A172 (cell line): ENCODE results near the gene INPP5A. TPM values are rescaled to one million over a fixed set of nuclear protein-coding genes. Genes with fewer than 3 reads are reported as not detected.

ENCODE experiments used
- DNase-seq: peaks from one replicate; pipeline ENCODE4 v3.0.0-alpha.2; 2015; ENCODE audit warnings: low spot score
- total RNA-seq: library from RNA; depleted of rRNA; stranded (reverse); fragments of >200 nt; shearing (Covaris generic); gene quantifications from 2 replicates; pipeline ENCODE4 v1.2.3, GENCODE V29; 2014

Gene INPP5A
- total RNA-seq, 1 experiment from 2014 or later = 13.1 TPM

DNA sequence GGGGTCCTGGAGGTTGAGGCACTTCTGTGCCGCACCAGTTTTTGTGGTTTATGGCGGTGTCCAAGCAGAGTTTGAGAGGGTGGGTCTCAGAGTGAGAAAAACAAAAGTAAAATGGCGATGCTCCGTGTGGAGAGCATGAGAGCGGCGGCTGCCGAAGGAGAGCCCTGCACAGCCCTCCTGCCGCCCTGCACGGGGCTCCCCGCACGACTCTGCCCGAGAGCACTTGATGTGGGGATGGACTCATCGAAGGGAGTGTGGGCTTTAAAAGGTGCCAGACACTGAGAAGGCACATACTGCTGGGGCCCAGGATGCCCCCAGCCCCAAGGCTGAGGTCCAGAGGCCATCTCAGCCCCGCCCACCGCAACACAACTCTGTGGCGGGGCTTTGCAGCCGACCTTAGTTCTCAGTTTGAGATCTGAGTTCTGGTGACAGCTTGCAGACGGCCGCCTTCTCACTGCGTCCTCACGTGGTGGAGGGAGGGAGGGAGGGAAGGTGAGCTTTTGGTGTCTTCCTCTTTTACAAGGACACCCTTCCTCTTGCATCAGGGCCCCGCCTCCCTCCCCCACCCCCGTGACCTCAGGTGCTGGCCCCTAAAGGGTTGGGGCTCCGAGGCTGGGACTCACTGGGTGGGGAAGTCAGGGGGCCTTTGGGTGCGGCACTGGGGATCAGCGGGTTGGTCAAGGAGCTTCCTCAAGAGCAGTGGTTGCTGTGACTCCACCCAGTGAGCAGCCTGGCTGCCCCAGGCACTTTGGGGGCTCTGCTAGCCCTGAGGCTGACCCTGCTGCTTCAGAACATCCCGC lies 179.3 kb downstream of the INPP5A start:
- DNase-seq = no peak

DNA sequence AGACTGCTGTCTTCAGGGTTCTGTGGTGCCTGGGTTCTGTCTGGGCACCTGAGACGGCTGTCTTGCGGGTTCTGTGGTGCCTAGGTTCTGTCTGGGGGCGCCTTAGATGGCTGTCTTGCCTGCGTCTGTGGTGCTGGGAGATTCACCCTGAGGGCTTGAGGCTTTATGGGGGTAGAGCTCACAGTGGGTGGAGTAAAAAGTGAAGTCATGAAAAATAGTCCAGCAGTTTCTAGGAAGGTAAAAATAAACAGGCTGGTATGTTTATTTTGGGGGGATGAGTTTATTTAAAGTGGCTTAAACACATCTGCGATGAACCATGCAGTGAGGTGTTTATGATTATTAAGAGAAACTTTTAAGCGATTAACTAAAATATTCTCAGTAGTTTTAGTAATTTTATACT lies 184.1 kb downstream of the INPP5A start:
- DNase-seq = no peak

GRCh38 chr10:132722394-132723329 lies 185.1 kb downstream of the INPP5A start:
- DNase-seq = no peak

GRCh38 chr10:132723330-132723970 lies 185.9 kb downstream of the INPP5A start:
- no peak for DNase-seq

GRCh38 chr10:132724446-132724845 lies 186.9 kb downstream of the INPP5A start:
- peak; percentile 69 for DNase-seq

GRCh38 chr10:132725202-132725601 lies 187.6 kb downstream of the INPP5A start:
- no peak for DNase-seq

DNA sequence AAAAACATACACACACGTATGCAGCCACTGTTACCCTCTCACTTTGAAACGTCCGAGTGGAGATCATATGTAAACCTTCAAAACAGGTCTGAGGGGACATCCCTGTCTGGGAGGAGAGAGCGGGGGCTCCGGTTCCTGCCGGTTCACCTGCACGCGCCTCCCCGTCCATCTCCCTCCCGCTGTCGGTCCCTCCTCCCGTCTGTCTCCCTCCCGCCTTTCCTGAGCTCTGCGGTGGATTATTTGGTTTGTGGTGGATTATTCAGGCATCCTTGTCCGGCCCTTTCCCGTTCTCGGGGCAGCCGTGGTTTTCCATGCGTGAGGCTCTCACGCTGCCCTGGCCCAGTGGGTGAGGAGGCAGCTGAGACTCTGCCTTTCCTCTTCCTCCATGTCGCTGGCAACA lies 188.6 kb downstream of the INPP5A start:
- DNase-seq = no peak

GRCh38 chr10:132726951-132727350 lies 189.4 kb downstream of the INPP5A start:
- DNase-seq = no peak

DNA sequence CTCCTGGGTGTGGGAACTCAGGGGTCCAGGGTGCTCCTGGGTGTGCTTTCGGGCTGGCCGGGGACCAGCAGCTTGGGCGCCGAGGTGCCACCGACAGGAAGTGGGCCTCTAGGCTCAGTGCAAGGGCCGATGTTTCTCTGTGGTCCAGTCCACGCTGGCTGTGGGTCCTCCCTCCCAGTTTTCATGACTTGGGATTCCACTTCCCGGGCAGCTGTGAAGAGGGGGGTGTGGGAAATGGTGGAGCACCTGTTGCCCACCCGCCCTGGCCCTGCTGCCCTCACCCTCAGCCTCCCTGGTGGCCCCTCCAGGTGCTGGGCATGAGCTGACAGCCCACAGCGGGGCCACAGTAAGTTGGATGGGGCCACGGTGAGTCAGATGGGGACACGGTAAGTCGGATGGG lies 189.8 kb downstream of the INPP5A start:
- no peak for DNase-seq

DNA sequence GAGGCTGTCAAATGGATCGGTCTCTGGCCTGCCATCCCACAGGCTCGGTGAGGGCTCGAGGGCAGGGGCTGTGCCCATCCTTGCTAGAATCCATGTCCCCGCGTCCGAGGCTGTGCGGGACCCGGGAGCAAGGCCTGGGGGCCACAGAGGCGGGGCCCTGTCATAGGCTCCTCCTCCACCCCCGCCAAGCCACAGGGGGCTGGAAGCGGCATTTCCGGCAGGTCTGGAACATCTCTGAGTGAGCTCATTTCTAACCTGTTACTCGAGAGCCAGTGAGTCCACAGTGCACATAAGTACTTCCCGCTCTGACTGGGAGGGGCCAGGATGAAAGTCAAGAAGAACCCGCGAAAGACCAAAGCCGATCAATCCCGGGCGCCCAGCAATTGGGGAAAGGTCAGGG lies 190.7 kb downstream of the INPP5A start:
- DNase-seq = no peak

DNA sequence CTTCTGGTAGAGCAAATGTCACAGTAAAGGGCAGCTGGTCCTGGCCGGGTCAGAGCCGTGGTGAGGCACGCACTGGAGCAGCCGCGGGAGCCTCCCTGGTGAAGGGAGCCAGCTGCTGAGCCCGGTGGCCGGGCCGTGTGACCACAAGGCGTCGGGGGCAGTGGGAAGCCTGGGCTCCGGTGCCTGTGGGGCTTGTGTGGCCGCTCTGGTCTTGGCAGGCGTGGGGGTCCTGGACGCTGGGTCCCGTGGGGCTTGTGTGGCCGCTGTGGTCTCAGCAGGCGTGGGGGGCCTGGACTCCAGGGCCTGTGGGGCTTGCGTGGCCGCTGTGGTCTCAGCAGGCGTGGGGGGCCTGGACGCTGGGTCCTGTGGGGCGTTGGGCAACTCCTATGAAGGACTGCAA lies 191.2 kb downstream of the INPP5A start:
- DNase-seq = no peak

GRCh38 chr10:132729810-132730572 lies 192.4 kb downstream of the INPP5A start:
- no peak for DNase-seq

DNA sequence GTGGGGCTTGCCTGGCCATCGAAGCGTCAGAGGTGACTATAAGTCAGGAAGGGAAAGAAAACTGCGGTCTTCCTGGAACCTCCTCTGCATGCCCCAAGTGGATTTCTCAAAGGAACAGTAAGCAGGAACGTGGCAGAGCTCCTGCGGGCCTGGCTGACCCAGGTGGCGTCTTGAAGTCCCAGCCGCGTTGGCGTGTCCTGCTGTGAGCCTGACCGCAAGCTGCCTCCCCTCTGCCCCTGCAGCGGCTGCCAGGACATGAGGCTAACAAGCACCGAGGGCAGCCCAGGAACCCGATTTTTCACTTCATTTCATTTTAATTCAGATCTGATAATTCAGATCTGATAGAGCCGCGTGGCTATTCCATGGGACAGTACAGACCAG lies 193.0 kb downstream of the INPP5A start:
- DNase-seq = no peak

DNA sequence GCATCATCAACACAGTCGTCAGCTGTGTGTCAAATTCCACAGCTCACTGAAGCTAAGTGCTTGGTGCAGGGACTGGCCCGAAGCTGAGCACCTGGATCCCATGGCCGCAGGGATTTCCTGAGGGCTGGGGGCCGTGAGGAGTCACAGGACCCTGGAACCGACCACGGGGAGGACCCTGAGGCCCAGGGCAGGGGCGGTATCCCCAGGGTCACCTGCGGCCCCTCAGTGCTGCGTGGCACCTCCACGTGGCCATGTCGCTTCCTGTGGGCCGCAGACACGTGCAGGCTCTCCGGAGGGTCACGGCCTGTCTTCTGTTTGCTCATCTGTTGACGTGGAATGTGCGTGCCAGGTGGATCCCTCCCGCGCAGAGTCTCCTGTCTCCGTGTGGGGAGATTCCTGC lies 194.9 kb downstream of the INPP5A start:
- DNase-seq = no peak

GRCh38 chr10:132733926-132734325 lies 196.3 kb downstream of the INPP5A start:
- no peak for DNase-seq

- DNase-seq = no peak
These were observed 197.8 kb downstream of the INPP5A start for GRCh38 chr10:132735341-132735775.

GRCh38 chr10:132735923-132736391 lies 198.4 kb downstream of the INPP5A start:
- no peak for DNase-seq

GRCh38 chr10:132737390-132738048 lies 199.9 kb downstream of the INPP5A start:
- no peak for DNase-seq

GRCh38 chr10:132738454-132739224 lies 201.1 kb downstream of the INPP5A start:
- no peak for DNase-seq

DNA sequence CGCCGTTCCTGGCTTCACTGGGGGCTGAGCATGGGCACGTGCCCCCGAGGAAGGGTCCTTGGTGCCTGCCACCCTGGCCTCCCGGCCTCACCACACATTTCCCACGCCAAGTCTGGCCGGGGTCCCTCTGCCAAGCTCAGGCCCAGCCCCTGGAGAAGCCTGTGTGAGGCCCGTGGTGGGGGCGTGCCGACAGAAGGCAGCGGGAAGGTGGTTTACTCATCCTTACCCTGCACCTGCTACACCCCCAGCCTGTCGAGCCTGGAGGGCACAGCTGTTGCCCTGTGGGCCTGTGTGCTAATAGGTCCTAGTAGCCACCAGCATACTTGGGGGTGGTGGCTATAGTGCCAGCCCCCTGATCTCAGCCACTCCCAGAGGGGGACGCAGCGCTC lies 201.6 kb downstream of the INPP5A start:
- no peak for DNase-seq
